HepG2 (cell line): Measurements from ENCODE around the gene SETD2. TPM values are rescaled to one million over a fixed set of nuclear protein-coding genes. Genes with fewer than 3 reads are reported as not detected.

Experiments used
- BRCA1 ChIP-seq: sonication (generic); formaldehyde crosslinking; IDR thresholded peaks from 2 replicates; pipeline ENCODE4 v1.4.0; 2020; ENCODE audit warnings: missing genetic modification reagents
- CHD4 ChIP-seq: fragments of 200-600 bp; sonication (generic); IDR thresholded peaks from 2 replicates; pipeline ENCODE4 v1.7.0; 2017; ENCODE audit warnings: mild to moderate bottlenecking, low read length, borderline replicate concordance
- FOXA1 ChIP-seq, 2 experiments: fragments of 450-650 bp in 1 of 2; sonication (generic) in 1 of 2; formaldehyde crosslinking in 1 of 2; IDR thresholded peaks; 2 replicates each; pipeline versions ENCODE4 v1.4.0 to v1.6.1; 2016 to 2020; ENCODE audit warnings: missing genetic modification reagents in 1 of 2
- GFI1 ChIP-seq: sonication (generic); formaldehyde crosslinking; IDR thresholded peaks from 2 replicates; pipeline ENCODE4 v1.5.0; 2020; ENCODE audit warnings: missing genetic modification reagents, mild to moderate bottlenecking, borderline replicate concordance
- HDAC1 ChIP-seq: sonication (generic); formaldehyde crosslinking; IDR thresholded peaks from 2 replicates; pipeline ENCODE4 v1.5.1; 2020; ENCODE audit warnings: mild to moderate bottlenecking, missing genetic modification reagents
- MAFG ChIP-seq: sonication (generic); formaldehyde crosslinking; IDR thresholded peaks from 2 replicates; pipeline ENCODE4 v1.5.1; 2020; ENCODE audit warnings: mild to moderate bottlenecking, missing genetic modification reagents
- PITX1 ChIP-seq: sonication (generic); formaldehyde crosslinking; IDR thresholded peaks from 2 replicates; pipeline ENCODE4 v1.5.1; 2020; ENCODE audit warnings: mild to moderate bottlenecking, missing genetic modification reagents
- PLRG1 ChIP-seq: fragments of 450-650 bp; conservative IDR thresholded peaks from 2 replicates; pipeline ENCODE4 v1.6.1; 2016
- POLR2AphosphoS2 ChIP-seq: IDR thresholded peaks from 2 replicates; pipeline ENCODE4 v1.6.1; 2011; ENCODE audit warnings: low read depth, low read length, improper control_type of control experiment
- SRSF1 ChIP-seq: fragments of 200-400 bp; formaldehyde crosslinking; optimal IDR thresholded peaks from 2 replicates; pipeline ENCODE3; 2017; ENCODE audit warnings: mild to moderate bottlenecking, low read depth, low read length, moderate library complexity
- TAF15 ChIP-seq: fragments of 200-400 bp; formaldehyde crosslinking; IDR thresholded peaks from one replicate; pipeline ENCODE4 v1.6.1; 2018; ENCODE audit warnings: mild to moderate bottlenecking, low read depth, low read length; ENCODE audit not compliant: poor library complexity, severe bottlenecking
- TARDBP ChIP-seq: sonication (generic); formaldehyde crosslinking; IDR thresholded peaks from 2 replicates; pipeline ENCODE4 v1.8.0; 2022; ENCODE audit warnings: mild to moderate bottlenecking, missing genetic modification reagents
- YEATS4 ChIP-seq: sonication (generic); formaldehyde crosslinking; IDR thresholded peaks from 2 replicates; pipeline ENCODE4 v1.4.0; 2020; ENCODE audit warnings: missing genetic modification reagents, borderline replicate concordance
- ZBTB42 ChIP-seq: sonication (generic); formaldehyde crosslinking; IDR thresholded peaks from 2 replicates; pipeline ENCODE4 v1.5.0; 2020; ENCODE audit warnings: mild to moderate bottlenecking, missing genetic modification reagents
- ZFP37 ChIP-seq: sonication (generic); formaldehyde crosslinking; IDR thresholded peaks from 2 replicates; pipeline ENCODE4 v1.4.0; 2020; ENCODE audit warnings: missing genetic modification reagents, borderline replicate concordance
- ZNF232 ChIP-seq: sonication (generic); formaldehyde crosslinking; IDR thresholded peaks from 2 replicates; pipeline ENCODE4 v1.4.0; 2020; ENCODE audit warnings: missing genetic modification reagents, borderline replicate concordance
- ZNF296 ChIP-seq: sonication (generic); formaldehyde crosslinking; conservative IDR thresholded peaks from 2 replicates; pipeline ENCODE4 v1.5.0; 2020; ENCODE audit warnings: mild to moderate bottlenecking, missing genetic modification reagents
- ZNF329 ChIP-seq: sonication (generic); formaldehyde crosslinking; IDR thresholded peaks from 2 replicates; pipeline ENCODE4 v1.9.0; 2021; ENCODE audit warnings: low read depth, mild to moderate bottlenecking, missing genetic modification reagents
- ZNF503 ChIP-seq: sonication (generic); formaldehyde crosslinking; IDR thresholded peaks from 2 replicates; pipeline ENCODE4 v1.4.0; 2020; ENCODE audit warnings: missing genetic modification reagents
- ZNF556 ChIP-seq: sonication (generic); formaldehyde crosslinking; IDR thresholded peaks from 2 replicates; pipeline ENCODE4 v1.4.0; 2020; ENCODE audit warnings: mild to moderate bottlenecking, missing genetic modification reagents, borderline replicate concordance
- ZNF597 ChIP-seq: sonication (generic); formaldehyde crosslinking; IDR thresholded peaks from 2 replicates; pipeline ENCODE4 v1.5.0; 2020; ENCODE audit warnings: missing genetic modification reagents
- ZNF660 ChIP-seq: sonication (generic); formaldehyde crosslinking; IDR thresholded peaks from 2 replicates; pipeline ENCODE4 v1.5.1; 2020; ENCODE audit warnings: mild to moderate bottlenecking, low read depth, missing genetic modification reagents, borderline replicate concordance
- ZNF672 ChIP-seq: sonication (generic); formaldehyde crosslinking; IDR thresholded peaks from 2 replicates; pipeline ENCODE4 v1.8.1; 2022; ENCODE audit warnings: missing genetic modification reagents
- ZNF777 ChIP-seq: sonication (generic); formaldehyde crosslinking; IDR thresholded peaks from 2 replicates; pipeline ENCODE4 v1.4.0; 2020; ENCODE audit warnings: missing genetic modification reagents
- polyA plus RNA-seq, 8 experiments: library from polyadenylated mRNA; depleted of rRNA in 3 of 8; stranded (reverse) in 7 of 8; unstranded in 1 of 8; fragments of >200 nt; fragmentation: Illumina TruSeq in 4 of 8; extraction: Trizol in 4 of 8; gene quantifications; 2 replicates each; pipeline versions ENCODE4 v1.2.1 to v1.2.3, GENCODE V29; 2011 to 2016; ENCODE audit warnings: low read depth in 4 of 8, missing spikeins in 1 of 8, mixed read lengths in 1 of 8; ENCODE audit not compliant: insufficient read depth in 1 of 8
- total RNA-seq, 5 experiments: library from RNA; depleted of rRNA; stranded (reverse); fragments of >200 nt; fragmentation: Illumina TruSeq; extraction: Trizol; gene quantifications; 2 replicates each; pipeline ENCODE4 v1.2.3, GENCODE V29; 2016; ENCODE audit warnings: low read depth in 1 of 5
- TF ChIP-seq, protein P1 (sequence below): sonication (generic); formaldehyde crosslinking; IDR thresholded peaks from 2 replicates; pipeline ENCODE4 v1.4.0; 2020; ENCODE audit warnings: missing genetic modification reagents
- TF ChIP-seq, protein P2 (sequence below): sonication (generic); formaldehyde crosslinking; IDR thresholded peaks from 2 replicates; pipeline ENCODE4 v1.8.1; 2023; ENCODE audit warnings: mild to moderate bottlenecking, missing genetic modification reagents, borderline replicate concordance

SETD2 gene
- total and polyA plus RNA-seq, 2 of the 13 experiments (the other 11 are each of a cell fraction or from before 2014, with no cell fraction given): 14.2 to 24.2 TPM

- TF ChIP-seq ZNF597 (CRISPR knock-in tag): no peak
- no peak for TF ChIP-seq PLRG1
- TF ChIP-seq TARDBP: peak; percentile 30; the same call in 1 of the 2 replicates
- TF ChIP-seq CHD4: no peak
- TF ChIP-seq, protein P1, sequence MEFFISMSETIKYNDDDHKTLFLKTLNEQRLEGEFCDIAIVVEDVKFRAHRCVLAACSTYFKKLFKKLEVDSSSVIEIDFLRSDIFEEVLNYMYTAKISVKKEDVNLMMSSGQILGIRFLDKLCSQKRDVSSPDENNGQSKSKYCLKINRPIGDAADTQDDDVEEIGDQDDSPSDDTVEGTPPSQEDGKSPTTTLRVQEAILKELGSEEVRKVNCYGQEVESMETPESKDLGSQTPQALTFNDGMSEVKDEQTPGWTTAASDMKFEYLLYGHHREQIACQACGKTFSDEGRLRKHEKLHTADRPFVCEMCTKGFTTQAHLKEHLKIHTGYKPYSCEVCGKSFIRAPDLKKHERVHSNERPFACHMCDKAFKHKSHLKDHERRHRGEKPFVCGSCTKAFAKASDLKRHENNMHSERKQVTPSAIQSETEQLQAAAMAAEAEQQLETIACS (CRISPR knock-in tag): peak; percentile 58
- TF ChIP-seq YEATS4 (CRISPR knock-in tag): peak; percentile 71; the same call in 1 of the 2 replicates
- no peak for TF ChIP-seq POLR2AphosphoS2
- no peak for TF ChIP-seq MAFG (CRISPR knock-in tag)
- TF ChIP-seq ZNF556 (CRISPR knock-in tag): peak; percentile 44; the same call in 1 of the 2 replicates
- peak; percentile 70; the same call in 1 of the 2 replicates for TF ChIP-seq ZNF329 (CRISPR knock-in tag)
- TF ChIP-seq, protein P2, sequence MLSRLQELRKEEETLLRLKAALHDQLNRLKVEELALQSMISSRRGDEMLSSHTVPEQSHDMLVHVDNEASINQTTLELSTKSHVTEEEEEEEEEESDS (CRISPR knock-in tag): 0 out of 2 replicates have a peak, but pooled peaks have one; percentile 36
- TF ChIP-seq PITX1 (CRISPR knock-in tag): 0 out of 2 replicates have a peak, but pooled peaks have one; percentile 47
- TF ChIP-seq ZBTB42 (CRISPR knock-in tag): no peak
- peak; percentile 40; the same call in 1 of the 2 replicates for TF ChIP-seq ZNF503
- no peak for TF ChIP-seq GFI1 (CRISPR knock-in tag)
- TF ChIP-seq ZNF777: peak; percentile 67; the same call in 1 of the 2 replicates
- no peak for TF ChIP-seq ZNF660 (CRISPR knock-in tag)
- TF ChIP-seq ZNF672 (CRISPR knock-in tag): no peak
- no peak for TF ChIP-seq ZNF296 (CRISPR knock-in tag)
- peak; percentile 56; the same call in 1 of the 2 replicates for TF ChIP-seq ZNF232 (CRISPR knock-in tag)
- TF ChIP-seq BRCA1: no peak
- no peak for TF ChIP-seq ZFP37 (CRISPR knock-in tag)
- peak; percentile 76; the same call in 1 of the 2 replicates for TF ChIP-seq HDAC1 (CRISPR knock-in tag)
- TF ChIP-seq TAF15: no peak
- no peak for TF ChIP-seq FOXA1 (IDR thresholded peaks at IDR 0.05)
- TF ChIP-seq FOXA1 (CRISPR knock-in tag; IDR thresholded peaks at IDR 0.05): no peak
- TF ChIP-seq SRSF1: no peak
Observed at GRCh38 chr3:46978985-46979944, 184.6 kb downstream of the SETD2 start, which contains the start of gene NBEAL2 (continued).
